Activated effector memory CD4-positive, alpha-beta T cell treated with Interleukin-2 at 50 U/mL for 16 hours (primary cell): ENCODE measurements around the gene SMC3.

ENCODE experiments used
- DNase-seq: peaks from one replicate; pipeline ENCODE4 v3.0.0-alpha.2; 2020

The SMC3 gene

GRCh38 chr10:110546077-110546476 is 21.4 kb upstream of the SMC3 start:
- DNase-seq = no peak

- DNase-seq = no peak
These were observed 20.9 kb upstream of the SMC3 start for GRCh38 chr10:110546499-110547110.

- DNase-seq = no peak
These were observed 20.2 kb upstream of the SMC3 start for GRCh38 chr10:110547139-110547761.

GRCh38 chr10:110548002-110548401 is 19.5 kb upstream of the SMC3 start:
- no peak for DNase-seq

GRCh38 chr10:110549211-110549610 is 18.3 kb upstream of the SMC3 start:
- no peak for DNase-seq

- DNase-seq = no peak
These were observed 13.6 kb upstream of the SMC3 start for GRCh38 chr10:110553905-110554304.

GRCh38 chr10:110556296-110556695 is 11.2 kb upstream of the SMC3 start:
- no peak for DNase-seq

- DNase-seq = peak; percentile 44
These were observed 10.4 kb upstream of the SMC3 start for GRCh38 chr10:110556969-110557601.

GRCh38 chr10:110558041-110558440 is 9.5 kb upstream of the SMC3 start:
- DNase-seq = no peak

- DNase-seq = no peak
These were observed 7.5 kb upstream of the SMC3 start for GRCh38 chr10:110560012-110560411.

GRCh38 chr10:110561292-110561691 is 6.2 kb upstream of the SMC3 start:
- no peak for DNase-seq

GRCh38 chr10:110562348-110562747 is 5.1 kb upstream of the SMC3 start:
- no peak for DNase-seq

- DNase-seq = no peak
These were observed 4.4 kb upstream of the SMC3 start for GRCh38 chr10:110563132-110563531.

GRCh38 chr10:110566472-110567200 is 859 bp upstream of the SMC3 start:
- no peak for DNase-seq

- DNase-seq = peak; percentile 49
These were observed 700 bp downstream of the SMC3 start for GRCh38 chr10:110568055-110568735.

- no peak for DNase-seq
These were observed 1.6 kb downstream of the SMC3 start for GRCh38 chr10:110569122-110569521.

- no peak for DNase-seq
These were observed 2.2 kb downstream of the SMC3 start for GRCh38 chr10:110569736-110570135.

- DNase-seq = no peak
These were observed 3.7 kb downstream of the SMC3 start for GRCh38 chr10:110571093-110571743.

- DNase-seq = no peak
These were observed 5.4 kb downstream of the SMC3 start for GRCh38 chr10:110572862-110573261.

GRCh38 chr10:110574420-110574819 is 6.9 kb downstream of the SMC3 start:
- no peak for DNase-seq

- DNase-seq = no peak
These were observed 8.7 kb downstream of the SMC3 start for GRCh38 chr10:110576220-110576619.

- DNase-seq = no peak
These were observed 9.6 kb downstream of the SMC3 start for GRCh38 chr10:110577056-110577455.

- no peak for DNase-seq
These were observed 16.5 kb downstream of the SMC3 start for GRCh38 chr10:110584006-110584405.
